Liver (tissue), 9 donors: Measurements from ENCODE around the gene ATP6V1C2. TPM values are rescaled to one million over a fixed set of nuclear protein-coding genes. Genes with fewer than 3 reads are reported as not detected.

Source experiments
- DNase-seq: peaks from one replicate; pipeline ENCODE4 v3.0.0-alpha.2; 2017; ENCODE audit warnings: low spot score
- H3K27ac ChIP-seq, 2 donors: one replicate each; pipeline ENCODE4 v1.7.0; 2013; ENCODE audit warnings: inconsistent platforms in 2 of 2, low read length in 2 of 2, control low read depth in 1 of 2, low read depth in 1 of 2, mild to moderate bottlenecking in 1 of 2
- H3K27me3 ChIP-seq, 4 donors: one replicate each; pipeline versions ENCODE4 v1.6.1 to v1.7.0; 2013; ENCODE audit warnings: low read length in 3 of 4, inconsistent platforms in 1 of 4, mild to moderate bottlenecking in 1 of 4, moderate library complexity in 1 of 4; ENCODE audit not compliant: control insufficient read depth in 4 of 4, insufficient read depth in 4 of 4
- H3K36me3 ChIP-seq, 4 donors: one replicate each; pipeline versions ENCODE4 v1.6.1 to v1.7.0; 2013; ENCODE audit warnings: low read length in 3 of 4, mild to moderate bottlenecking in 3 of 4, low read depth in 1 of 4, moderate library complexity in 1 of 4; ENCODE audit not compliant: control insufficient read depth in 4 of 4, insufficient read depth in 3 of 4
- H3K4me1 ChIP-seq, 4 donors: one replicate each; pipeline versions ENCODE4 v1.6.1 to v1.7.0; 2013; ENCODE audit warnings: low read length in 3 of 4, mild to moderate bottlenecking in 3 of 4, moderate library complexity in 1 of 4; ENCODE audit not compliant: control insufficient read depth in 4 of 4, insufficient read depth in 4 of 4
- H3K4me3 ChIP-seq, 3 donors: one replicate each; pipeline versions ENCODE4 v1.6.1 to v1.7.0; 2013; ENCODE audit warnings: low read length in 3 of 3, control low read depth in 1 of 3, low read depth in 1 of 3, mild to moderate bottlenecking in 1 of 3
- H3K9ac ChIP-seq, 2 donors: one replicate each; pipeline ENCODE4 v1.7.0; 2013; ENCODE audit warnings: low read length in 2 of 2, mild to moderate bottlenecking in 2 of 2, moderate library complexity in 2 of 2, control low read depth in 1 of 2, low read depth in 1 of 2
- H3K9me3 ChIP-seq, 4 donors: one replicate each; pipeline versions ENCODE4 v1.6.1 to v1.7.0; 2013; ENCODE audit warnings: low read length in 3 of 4; ENCODE audit not compliant: control insufficient read depth in 4 of 4
- EGR1 ChIP-seq, 2 donors: IDR thresholded peaks; 2 replicates each; pipeline ENCODE4 v1.6.1; 2016 to 2018; ENCODE audit warnings: antibody characterized with exemption in 2 of 2, low read depth in 2 of 2
- FOXA1 ChIP-seq: IDR thresholded peaks from 2 replicates; pipeline ENCODE4 v1.6.1; 2016; ENCODE audit warnings: antibody characterized with exemption
- GABPA ChIP-seq, 2 donors: IDR thresholded peaks in 1 of 2; conservative IDR thresholded peaks in 1 of 2; 2 replicates each; pipeline ENCODE4 v1.6.1; 2016; ENCODE audit warnings: antibody characterized with exemption in 2 of 2, mild to moderate bottlenecking in 1 of 2, moderate library complexity in 1 of 2
- HNF4G ChIP-seq: IDR thresholded peaks from 2 replicates; pipeline ENCODE4 v1.6.1; 2016; ENCODE audit warnings: antibody characterized with exemption
- JUND ChIP-seq, 2 donors: IDR thresholded peaks; 2 replicates each; pipeline ENCODE4 v1.6.1; 2016; ENCODE audit warnings: antibody characterized with exemption in 2 of 2
- NR2F2 ChIP-seq: IDR thresholded peaks from 2 replicates; pipeline ENCODE4 v1.6.1; 2016; ENCODE audit warnings: antibody characterized with exemption
- RAD21 ChIP-seq, 2 donors: IDR thresholded peaks; 2 replicates each; pipeline ENCODE4 v1.6.1; 2016; ENCODE audit warnings: antibody characterized with exemption in 2 of 2, mild to moderate bottlenecking in 2 of 2
- RXRA ChIP-seq, 2 donors: IDR thresholded peaks; 2 replicates each; pipeline ENCODE4 v1.6.1; 2017 to 2018; ENCODE audit warnings: antibody characterized with exemption in 2 of 2, mild to moderate bottlenecking in 1 of 2
- SP1 ChIP-seq: IDR thresholded peaks from 2 replicates; pipeline ENCODE4 v1.6.1; 2018; ENCODE audit warnings: antibody characterized with exemption, mild to moderate bottlenecking
- TAF1 ChIP-seq: conservative IDR thresholded peaks from 2 replicates; pipeline ENCODE4 v1.6.1; 2016; ENCODE audit warnings: antibody characterized with exemption, mild to moderate bottlenecking
- YY1 ChIP-seq: IDR thresholded peaks from 2 replicates; pipeline ENCODE4 v1.6.1; 2016; ENCODE audit warnings: antibody characterized with exemption, mild to moderate bottlenecking
- WGBS: extraction: QIAGEN DNeasy Blood & Tissue Kit; methylation state at CpG from one replicate; pipeline ENCODE4 v1.1.7; 2013; 5-methylcytosine and 5-hydroxymethylcytosine counted together
- polyA plus RNA-seq, 2 donors: library from polyadenylated mRNA; stranded (reverse) in 1 of 2; unstranded in 1 of 2; fragments of 200-250 nt in 1 of 2; fragments of >200 nt in 1 of 2; fragmentation: Nextera tagmentation in 1 of 2; extraction: Ambion mirVana in 1 of 2; gene quantifications; one replicate each; pipeline versions ENCODE4 v1.2.1 to v1.2.3, GENCODE V29; 2013 to 2015
- total RNA-seq, 2 donors: library from RNA; depleted of rRNA; stranded (reverse); fragments of >200 nt; gene quantifications; one replicate each; pipeline ENCODE4 v1.2.3, GENCODE V29; 2014
- TF ChIP-seq, protein P1 (sequence below): fragments of 150-350 bp; IDR thresholded peaks from 2 replicates; pipeline ENCODE4 v1.5.1; 2017; ENCODE audit warnings: improper control_type of control experiment, low read depth, low read length; ENCODE audit not compliant: missing input control
- TF ChIP-seq, protein P2 (sequence below): IDR thresholded peaks from 2 replicates; pipeline ENCODE4 v1.6.1; 2016; ENCODE audit warnings: antibody characterized with exemption
- TF ChIP-seq, protein P3 (sequence below): IDR thresholded peaks from 2 replicates; pipeline ENCODE4 v1.6.1; 2016; ENCODE audit warnings: antibody characterized with exemption, mild to moderate bottlenecking
- TF ChIP-seq, protein P4 (sequence below): IDR thresholded peaks from 2 replicates; pipeline ENCODE4 v1.6.1; 2016; ENCODE audit warnings: antibody characterized with exemption
- TF ChIP-seq, protein P5 (sequence below): IDR thresholded peaks from 2 replicates; pipeline ENCODE4 v1.6.1; 2016; ENCODE audit warnings: antibody characterized with exemption
- donor health status: healthy.
- donor health status: healthy.
- donor health status: healthy.
- donor health status: healthy.
- donor health status: healthy.

ATP6V1C2 gene
- total and polyA plus RNA-seq, 4 donors = 0.08 to 0.66 (median 0.33) TPM

DNA sequence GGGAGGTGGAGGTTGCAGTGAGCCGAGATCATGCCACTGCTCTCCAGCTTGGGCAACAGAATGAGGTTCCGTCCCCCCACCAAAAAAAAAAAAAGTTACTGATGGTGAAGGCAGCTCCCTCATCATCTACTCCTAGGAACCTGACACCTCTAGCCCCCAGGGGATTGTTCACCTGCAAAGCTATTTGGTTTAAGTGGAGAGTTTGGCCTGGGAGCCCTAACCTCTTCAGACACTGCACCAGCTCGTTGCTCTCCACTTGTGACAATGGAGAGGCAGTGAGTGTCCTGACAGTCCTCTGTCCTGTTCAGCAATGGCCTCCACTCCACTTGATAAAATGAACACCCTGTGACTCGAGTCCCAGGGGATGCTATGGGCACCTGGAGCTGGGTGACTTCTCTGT, 43.5 kb downstream of the ATP6V1C2 start:
- Histone ChIP-seq H3K36me3 (no peaks in the 10 kb centered on the region), H3K9me3 (no peaks in the 10 kb centered on the region), H3K27ac (no peak overlapping the region), H3K27me3 (no peaks in the 10 kb centered on the region), H3K4me3 (no peak overlapping the region), H3K9ac (no peak overlapping the region), H3K4me1 (no peaks in the 10 kb centered on the region)
- TF ChIP-seq RAD21 (IDR thresholded peaks at IDR 0.05) (no peak), NR2F2 (no peak), RXRA (IDR thresholded peaks at IDR 0.05) (no peak), EGR1 (IDR thresholded peaks at IDR 0.05; ENCODE audit: low read depth in 2 of 2) (no peak), HNF4G (no peak), YY1 (no peak), GABPA (IDR thresholded peaks at IDR 0.05 in 1 of 2, conservative IDR thresholded peaks at IDR 0.05 in 1 of 2) (no peak), FOXA1 (no peak), SP1 (no peak), JUND (IDR thresholded peaks at IDR 0.05) (no peak), TAF1 (no peak)
- TF ChIP-seq, protein P1, sequence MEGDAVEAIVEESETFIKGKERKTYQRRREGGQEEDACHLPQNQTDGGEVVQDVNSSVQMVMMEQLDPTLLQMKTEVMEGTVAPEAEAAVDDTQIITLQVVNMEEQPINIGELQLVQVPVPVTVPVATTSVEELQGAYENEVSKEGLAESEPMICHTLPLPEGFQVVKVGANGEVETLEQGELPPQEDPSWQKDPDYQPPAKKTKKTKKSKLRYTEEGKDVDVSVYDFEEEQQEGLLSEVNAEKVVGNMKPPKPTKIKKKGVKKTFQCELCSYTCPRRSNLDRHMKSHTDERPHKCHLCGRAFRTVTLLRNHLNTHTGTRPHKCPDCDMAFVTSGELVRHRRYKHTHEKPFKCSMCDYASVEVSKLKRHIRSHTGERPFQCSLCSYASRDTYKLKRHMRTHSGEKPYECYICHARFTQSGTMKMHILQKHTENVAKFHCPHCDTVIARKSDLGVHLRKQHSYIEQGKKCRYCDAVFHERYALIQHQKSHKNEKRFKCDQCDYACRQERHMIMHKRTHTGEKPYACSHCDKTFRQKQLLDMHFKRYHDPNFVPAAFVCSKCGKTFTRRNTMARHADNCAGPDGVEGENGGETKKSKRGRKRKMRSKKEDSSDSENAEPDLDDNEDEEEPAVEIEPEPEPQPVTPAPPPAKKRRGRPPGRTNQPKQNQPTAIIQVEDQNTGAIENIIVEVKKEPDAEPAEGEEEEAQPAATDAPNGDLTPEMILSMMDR = no peak
- TF ChIP-seq, protein P2, sequence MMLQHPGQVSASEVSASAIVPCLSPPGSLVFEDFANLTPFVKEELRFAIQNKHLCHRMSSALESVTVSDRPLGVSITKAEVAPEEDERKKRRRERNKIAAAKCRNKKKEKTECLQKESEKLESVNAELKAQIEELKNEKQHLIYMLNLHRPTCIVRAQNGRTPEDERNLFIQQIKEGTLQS = no peak
- TF ChIP-seq, protein P3, sequence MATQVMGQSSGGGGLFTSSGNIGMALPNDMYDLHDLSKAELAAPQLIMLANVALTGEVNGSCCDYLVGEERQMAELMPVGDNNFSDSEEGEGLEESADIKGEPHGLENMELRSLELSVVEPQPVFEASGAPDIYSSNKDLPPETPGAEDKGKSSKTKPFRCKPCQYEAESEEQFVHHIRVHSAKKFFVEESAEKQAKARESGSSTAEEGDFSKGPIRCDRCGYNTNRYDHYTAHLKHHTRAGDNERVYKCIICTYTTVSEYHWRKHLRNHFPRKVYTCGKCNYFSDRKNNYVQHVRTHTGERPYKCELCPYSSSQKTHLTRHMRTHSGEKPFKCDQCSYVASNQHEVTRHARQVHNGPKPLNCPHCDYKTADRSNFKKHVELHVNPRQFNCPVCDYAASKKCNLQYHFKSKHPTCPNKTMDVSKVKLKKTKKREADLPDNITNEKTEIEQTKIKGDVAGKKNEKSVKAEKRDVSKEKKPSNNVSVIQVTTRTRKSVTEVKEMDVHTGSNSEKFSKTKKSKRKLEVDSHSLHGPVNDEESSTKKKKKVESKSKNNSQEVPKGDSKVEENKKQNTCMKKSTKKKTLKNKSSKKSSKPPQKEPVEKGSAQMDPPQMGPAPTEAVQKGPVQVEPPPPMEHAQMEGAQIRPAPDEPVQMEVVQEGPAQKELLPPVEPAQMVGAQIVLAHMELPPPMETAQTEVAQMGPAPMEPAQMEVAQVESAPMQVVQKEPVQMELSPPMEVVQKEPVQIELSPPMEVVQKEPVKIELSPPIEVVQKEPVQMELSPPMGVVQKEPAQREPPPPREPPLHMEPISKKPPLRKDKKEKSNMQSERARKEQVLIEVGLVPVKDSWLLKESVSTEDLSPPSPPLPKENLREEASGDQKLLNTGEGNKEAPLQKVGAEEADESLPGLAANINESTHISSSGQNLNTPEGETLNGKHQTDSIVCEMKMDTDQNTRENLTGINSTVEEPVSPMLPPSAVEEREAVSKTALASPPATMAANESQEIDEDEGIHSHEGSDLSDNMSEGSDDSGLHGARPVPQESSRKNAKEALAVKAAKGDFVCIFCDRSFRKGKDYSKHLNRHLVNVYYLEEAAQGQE = no peak
- DNase-seq = peak; percentile 20
- WGBS = 84% methylated on average over 4 of the region's 4 CpGs

DNA sequence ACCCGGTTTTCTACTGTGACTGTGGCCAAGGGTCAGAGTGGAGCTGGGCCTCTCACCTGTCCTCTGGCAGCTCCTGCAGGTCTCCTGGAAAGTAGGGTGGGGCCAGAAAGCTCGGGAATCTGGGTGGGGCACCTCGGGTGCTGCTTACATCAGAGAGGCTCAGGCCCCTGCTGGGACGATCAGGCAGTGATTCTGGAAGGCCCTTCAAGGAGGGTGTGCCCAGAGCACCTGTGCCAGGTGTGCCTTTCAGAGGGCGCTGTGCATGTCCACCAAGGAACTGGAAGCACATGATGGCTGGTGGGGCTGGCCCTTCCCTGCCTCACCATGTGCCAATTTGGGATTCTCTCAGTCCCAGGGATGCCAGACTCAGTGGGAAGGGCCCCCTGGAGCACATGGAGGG, 44.0 kb downstream of the ATP6V1C2 start:
- no peak overlapping the region for H3K9ac ChIP-seq

More for the DNA sequence above, 44.0 kb downstream of the ATP6V1C2 start:
- DNase-seq = no peak
- Histone ChIP-seq H3K36me3 (no peaks in the 10 kb centered on the region), H3K4me3 (no peak overlapping the region), H3K9me3 (no peaks in the 10 kb centered on the region), H3K4me1 (no peaks in the 10 kb centered on the region), H3K27ac (no peak overlapping the region), H3K27me3 (no peaks in the 10 kb centered on the region)
- 54% methylated on average over 5 of the region's 5 CpGs for WGBS
- no peak for TF ChIP-seq HNF4G
- no peak for TF ChIP-seq EGR1 (IDR thresholded peaks at IDR 0.05; ENCODE audit: low read depth in 2 of 2)
- no peak for TF ChIP-seq FOXA1
- TF ChIP-seq NR2F2 = no peak
- TF ChIP-seq, protein P4, sequence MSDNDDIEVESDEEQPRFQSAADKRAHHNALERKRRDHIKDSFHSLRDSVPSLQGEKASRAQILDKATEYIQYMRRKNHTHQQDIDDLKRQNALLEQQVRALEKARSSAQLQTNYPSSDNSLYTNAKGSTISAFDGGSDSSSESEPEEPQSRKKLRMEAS = no peak
- TF ChIP-seq, protein P3 = no peak
- TF ChIP-seq GABPA (IDR thresholded peaks at IDR 0.05 in 1 of 2, conservative IDR thresholded peaks at IDR 0.05 in 1 of 2) = no peak
- TF ChIP-seq TAF1 = no peak
- no peak for TF ChIP-seq RXRA (IDR thresholded peaks at IDR 0.05)
- no peak for TF ChIP-seq SP1
- no peak for TF ChIP-seq RAD21 (IDR thresholded peaks at IDR 0.05)
- no peak for TF ChIP-seq JUND (IDR thresholded peaks at IDR 0.05)
- TF ChIP-seq, protein P5, sequence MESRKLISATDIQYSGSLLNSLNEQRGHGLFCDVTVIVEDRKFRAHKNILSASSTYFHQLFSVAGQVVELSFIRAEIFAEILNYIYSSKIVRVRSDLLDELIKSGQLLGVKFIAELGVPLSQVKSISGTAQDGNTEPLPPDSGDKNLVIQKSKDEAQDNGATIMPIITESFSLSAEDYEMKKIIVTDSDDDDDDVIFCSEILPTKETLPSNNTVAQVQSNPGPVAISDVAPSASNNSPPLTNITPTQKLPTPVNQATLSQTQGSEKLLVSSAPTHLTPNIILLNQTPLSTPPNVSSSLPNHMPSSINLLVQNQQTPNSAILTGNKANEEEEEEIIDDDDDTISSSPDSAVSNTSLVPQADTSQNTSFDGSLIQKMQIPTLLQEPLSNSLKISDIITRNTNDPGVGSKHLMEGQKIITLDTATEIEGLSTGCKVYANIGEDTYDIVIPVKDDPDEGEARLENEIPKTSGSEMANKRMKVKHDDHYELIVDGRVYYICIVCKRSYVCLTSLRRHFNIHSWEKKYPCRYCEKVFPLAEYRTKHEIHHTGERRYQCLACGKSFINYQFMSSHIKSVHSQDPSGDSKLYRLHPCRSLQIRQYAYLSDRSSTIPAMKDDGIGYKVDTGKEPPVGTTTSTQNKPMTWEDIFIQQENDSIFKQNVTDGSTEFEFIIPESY = no peak
